NCI-H345 treated with DMSO at 0.1 percent for 48 hours (cell line): ENCODE results near the gene SYT15.

ENCODE experiments used
- DNase-seq: peaks from one replicate; lab custom pipeline; 2025; ENCODE audit not compliant: unreplicated experiment; lab: John Stamatoyannopoulos, UW

Gene SYT15

GRCh38 chr10:46544989-46545791 lies 33.7 kb upstream of the SYT15 start:
- no peak for DNase-seq

GRCh38 chr10:46545861-46546590 lies 32.9 kb upstream of the SYT15 start:
- no peak for DNase-seq

GRCh38 chr10:46546591-46547540 lies 32.1 kb upstream of the SYT15 start:
- no peak for DNase-seq

GRCh38 chr10:46547541-46548497 lies 31.1 kb upstream of the SYT15 start:
- no peak for DNase-seq

GRCh38 chr10:46548498-46549090 lies 30.3 kb upstream of the SYT15 start:
- DNase-seq = no peak

- DNase-seq = no peak
Measured at GRCh38 chr10:46549171-46550075, 29.5 kb upstream of the SYT15 start.

GRCh38 chr10:46550076-46550790 lies 28.7 kb upstream of the SYT15 start:
- DNase-seq = no peak

- no peak for DNase-seq
Measured at GRCh38 chr10:46550795-46551700, 27.9 kb upstream of the SYT15 start.

- no peak for DNase-seq
Measured at GRCh38 chr10:46551701-46552525, 27.0 kb upstream of the SYT15 start.

GRCh38 chr10:46552526-46553237 lies 26.2 kb upstream of the SYT15 start:
- no peak for DNase-seq

- DNase-seq = no peak
Measured at GRCh38 chr10:46553238-46554049, 25.5 kb upstream of the SYT15 start.

- no peak for DNase-seq
Measured at GRCh38 chr10:46554166-46554781, 24.7 kb upstream of the SYT15 start.

GRCh38 chr10:46555366-46555712 lies 23.6 kb upstream of the SYT15 start:
- DNase-seq = no peak

GRCh38 chr10:46555713-46556514 lies 23.0 kb upstream of the SYT15 start:
- DNase-seq = no peak
